ENCODE measurements around the gene ETFBKMT. TPM values are rescaled to one million over a fixed set of nuclear protein-coding genes. Genes with fewer than 3 reads are reported as not detected.

The ETFBKMT gene
- polyA plus RNA-seq, 1 of the 3 experiments (the other 2 are of a cell fraction): 1.6 TPM

DNA sequence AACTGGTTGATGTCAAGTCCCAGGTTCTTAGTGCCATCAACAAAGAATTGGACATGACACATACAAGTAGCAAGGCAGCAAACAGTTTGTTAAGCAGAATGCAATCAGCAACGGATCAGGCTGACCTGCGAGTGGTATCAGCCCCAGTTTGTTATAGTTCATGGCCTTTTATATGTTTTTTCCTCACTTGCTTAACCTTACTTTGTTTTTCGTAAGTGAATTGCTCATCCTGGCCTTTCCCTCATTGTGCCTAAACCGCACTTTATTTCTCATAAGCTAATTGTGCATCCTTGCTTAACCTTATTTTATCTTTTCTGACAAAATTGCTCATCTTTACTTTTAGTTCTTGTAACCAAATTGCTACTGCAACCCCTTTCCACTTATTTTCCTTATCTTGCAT lies 4.1 kb downstream of the ETFBKMT start (continued):
- TF ChIP-seq FOSL2 (IDR thresholded peaks at IDR 0.05; ENCODE audit: borderline replicate concordance, low read depth) (no peak), RCOR1 (IDR thresholded peaks at IDR 0.05; ENCODE audit: low read length) (no peak), POLR2AphosphoS5 (IDR thresholded peaks at IDR 0.05; ENCODE audit: low read depth, low read length) (no peak), CHD2 (IDR thresholded peaks at IDR 0.05; ENCODE audit: low read length, partially characterized antibody) (no peak), RFX5 (IDR thresholded peaks at IDR 0.05; ENCODE audit: low read length) (no peak), FOXM1 (IDR thresholded peaks at IDR 0.05; ENCODE audit: low read depth) (no peak), MEF2A (IDR thresholded peaks at IDR 0.05; ENCODE audit: borderline replicate concordance, low read depth) (no peak), TEAD4 (IDR thresholded peaks at IDR 0.05; ENCODE audit: borderline replicate concordance, insufficient read depth) (no peak), JUND (IDR thresholded peaks at IDR 0.05) (no peak)
- TF ChIP-seq, protein P1, sequence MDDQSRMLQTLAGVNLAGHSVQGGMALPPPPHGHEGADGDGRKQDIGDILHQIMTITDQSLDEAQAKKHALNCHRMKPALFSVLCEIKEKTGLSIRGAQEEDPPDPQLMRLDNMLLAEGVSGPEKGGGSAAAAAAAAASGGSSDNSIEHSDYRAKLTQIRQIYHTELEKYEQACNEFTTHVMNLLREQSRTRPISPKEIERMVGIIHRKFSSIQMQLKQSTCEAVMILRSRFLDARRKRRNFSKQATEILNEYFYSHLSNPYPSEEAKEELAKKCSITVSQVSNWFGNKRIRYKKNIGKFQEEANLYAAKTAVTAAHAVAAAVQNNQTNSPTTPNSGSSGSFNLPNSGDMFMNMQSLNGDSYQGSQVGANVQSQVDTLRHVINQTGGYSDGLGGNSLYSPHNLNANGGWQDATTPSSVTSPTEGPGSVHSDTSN (IDR thresholded peaks at IDR 0.05): no peak

DNA sequence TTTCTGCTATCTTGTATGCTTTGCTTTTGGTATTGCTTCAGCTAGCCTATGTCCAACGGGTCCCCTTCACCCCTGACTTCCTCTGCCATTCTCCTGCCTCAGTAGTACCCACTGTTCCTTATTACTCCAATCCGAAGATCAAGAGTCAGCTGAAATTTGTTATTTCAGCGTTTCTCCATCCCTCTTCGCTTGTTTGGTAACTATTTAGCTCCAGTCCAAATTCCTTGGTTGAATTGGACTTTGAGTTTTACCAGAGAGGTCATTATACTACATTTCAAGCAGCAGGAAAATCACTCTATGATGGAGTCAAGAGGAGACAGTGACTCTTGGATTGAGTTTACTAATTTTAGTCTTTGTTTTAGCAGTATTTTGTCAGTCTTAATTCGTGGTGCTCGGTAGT lies 4.5 kb downstream of the ETFBKMT start:
- no peaks in the 10 kb centered on the region for H3K79me2 ChIP-seq (ENCODE audit: insufficient read depth)
- no peaks in the 10 kb centered on the region for H3K9me2 ChIP-seq
- no peak overlapping the region for H2AFZ ChIP-seq (ENCODE audit: low read depth)
- no peaks in the 10 kb centered on the region for H3K27me3 ChIP-seq (ENCODE audit: insufficient read depth)
- H3K4me1 ChIP-seq (ENCODE audit: control insufficient read depth in 1 of 2, insufficient read depth in 2 of 2, low read depth in 1 of 2, low read length in 1 of 2): 0 out of 4 replicates have a peak, but pooled peaks cover 0 to 4% of the 10 kb centered on the region in 2 experiments
- 70% methylated on average over 6 of the region's 6 CpGs for WGBS (ENCODE audit: low lambda C conversion rate)
- TF ChIP-seq FOSL2 (IDR thresholded peaks at IDR 0.05; ENCODE audit: borderline replicate concordance, low read depth): no peak
- TF ChIP-seq RXRA (IDR thresholded peaks at IDR 0.05; ENCODE audit: borderline replicate concordance, low read depth): no peak
- no peak for TF ChIP-seq FOXM1 (IDR thresholded peaks at IDR 0.05; ENCODE audit: low read depth)
- TF ChIP-seq SMC3 (IDR thresholded peaks at IDR 0.05; ENCODE audit: low read depth, low read length): no peak
- no peak for TF ChIP-seq USF2 (IDR thresholded peaks at IDR 0.05; ENCODE audit: borderline replicate concordance, low read depth, low read length)
- ChIA-PET POLR2A (no interaction called here), CTCF (no interaction called here)
- H3K36me3 ChIP-seq (replicated peaks in 1 of 2; ENCODE audit: control insufficient read depth in 1 of 2, insufficient read depth in 2 of 2, low read length in 1 of 2): peaks cover 0 to 17% of the 10 kb centered on the region in 2 experiments
- H3K4me2 ChIP-seq: no peak overlapping the region
- no peaks in the 10 kb centered on the region for H4K20me1 ChIP-seq (ENCODE audit: insufficient read depth)
- H3K9me3 ChIP-seq: peaks cover 4% of the 10 kb centered on the region; the same call in 1 of the 2 replicates
- peaks cover 8% of the 10 kb centered on the region for H3F3A ChIP-seq (replicated peaks; ENCODE audit: insufficient read depth)
- DNase-seq: no peak
- no peak overlapping the region for H3K27ac ChIP-seq (ENCODE audit: low read depth in 2 of 2, low read length in 1 of 2)
- H3K4me3 ChIP-seq (ENCODE audit: low read depth in 2 of 2, low read length in 1 of 2): no peak overlapping the region
- H3K9ac ChIP-seq: no peak overlapping the region

- H4K20me1 ChIP-seq (ENCODE audit: insufficient read depth): no peaks in the 10 kb centered on the region
- no peak overlapping the region for H3K4me2 ChIP-seq
- no peak overlapping the region for H3K4me3 ChIP-seq (ENCODE audit: low read depth in 2 of 2, low read length in 1 of 2)
- no peaks in the 10 kb centered on the region for H3K79me2 ChIP-seq (ENCODE audit: insufficient read depth)
- ChIA-PET POLR2A (no interaction called here), CTCF (interaction anchor here (0.7 to 1.2 kb wide), 3 partner anchors 148 to 341 kb away, joined by 3 read pairs; no protein-coding TSS in a partner anchor)
- peaks cover 8% of the 10 kb centered on the region; the same call in 1 of the 2 replicates for H3K9me3 ChIP-seq
- no peak overlapping the region for H3K27ac ChIP-seq (ENCODE audit: low read depth in 2 of 2, low read length in 1 of 2)
- DNase-seq: no peak
- H3K4me1 ChIP-seq (ENCODE audit: control insufficient read depth in 1 of 2, insufficient read depth in 2 of 2, low read depth in 1 of 2, low read length in 1 of 2): no peaks in the 10 kb centered on the region
- H3F3A ChIP-seq (replicated peaks; ENCODE audit: insufficient read depth): peaks cover 3% of the 10 kb centered on the region
- H2AFZ ChIP-seq (ENCODE audit: low read depth): no peak overlapping the region
- no peak overlapping the region for H3K9ac ChIP-seq
- no peaks in the 10 kb centered on the region for H3K27me3 ChIP-seq (ENCODE audit: insufficient read depth)
- no peaks in the 10 kb centered on the region for H3K9me2 ChIP-seq
- peaks cover 0 to 34% of the 10 kb centered on the region in 2 experiments for H3K36me3 ChIP-seq (replicated peaks in 1 of 2; ENCODE audit: control insufficient read depth in 1 of 2, insufficient read depth in 2 of 2, low read length in 1 of 2)
- TF ChIP-seq YY1 (IDR thresholded peaks at IDR 0.05; ENCODE audit: low read depth) (no peak), FOSL2 (IDR thresholded peaks at IDR 0.05; ENCODE audit: borderline replicate concordance, low read depth) (no peak), GABPA (IDR thresholded peaks at IDR 0.05; ENCODE audit: low read depth) (no peak), NFIC (IDR thresholded peaks at IDR 0.05; ENCODE audit: borderline replicate concordance) (no peak), IRF3 (IDR thresholded peaks at IDR 0.05; ENCODE audit: low read depth, low read length) (no peak), RXRA (IDR thresholded peaks at IDR 0.05; ENCODE audit: borderline replicate concordance, low read depth) (no peak), GATA2 (CRISPR knock-in tag; IDR thresholded peaks at IDR 0.05) (no peak), NRF1 (IDR thresholded peaks at IDR 0.05; ENCODE audit: low read depth, low read length) (no peak), EZH2phosphoT487 (IDR thresholded peaks at IDR 0.05; ENCODE audit: borderline replicate concordance, low read depth) (no peak), ZBTB33 (IDR thresholded peaks at IDR 0.05; ENCODE audit: borderline replicate concordance, low read depth) (no peak), POLR2AphosphoS5 (IDR thresholded peaks at IDR 0.05; ENCODE audit: low read depth, low read length) (no peak)
Measured at GRCh38 chr12:31669020-31669419, 9.5 kb downstream of the ETFBKMT start.
